ENCODE results near the gene MBP. TPM values are rescaled to one million over a fixed set of nuclear protein-coding genes. Genes with fewer than 3 reads are reported as not detected.

Gene MBP
- total RNA-seq, 1 experiment from 2014 or later = 0.24 TPM

GRCh38 chr18:77068321-77069312 lies 64.0 kb downstream of the MBP start:
- no peak for DNase-seq (ENCODE audit: low read depth)

DNA sequence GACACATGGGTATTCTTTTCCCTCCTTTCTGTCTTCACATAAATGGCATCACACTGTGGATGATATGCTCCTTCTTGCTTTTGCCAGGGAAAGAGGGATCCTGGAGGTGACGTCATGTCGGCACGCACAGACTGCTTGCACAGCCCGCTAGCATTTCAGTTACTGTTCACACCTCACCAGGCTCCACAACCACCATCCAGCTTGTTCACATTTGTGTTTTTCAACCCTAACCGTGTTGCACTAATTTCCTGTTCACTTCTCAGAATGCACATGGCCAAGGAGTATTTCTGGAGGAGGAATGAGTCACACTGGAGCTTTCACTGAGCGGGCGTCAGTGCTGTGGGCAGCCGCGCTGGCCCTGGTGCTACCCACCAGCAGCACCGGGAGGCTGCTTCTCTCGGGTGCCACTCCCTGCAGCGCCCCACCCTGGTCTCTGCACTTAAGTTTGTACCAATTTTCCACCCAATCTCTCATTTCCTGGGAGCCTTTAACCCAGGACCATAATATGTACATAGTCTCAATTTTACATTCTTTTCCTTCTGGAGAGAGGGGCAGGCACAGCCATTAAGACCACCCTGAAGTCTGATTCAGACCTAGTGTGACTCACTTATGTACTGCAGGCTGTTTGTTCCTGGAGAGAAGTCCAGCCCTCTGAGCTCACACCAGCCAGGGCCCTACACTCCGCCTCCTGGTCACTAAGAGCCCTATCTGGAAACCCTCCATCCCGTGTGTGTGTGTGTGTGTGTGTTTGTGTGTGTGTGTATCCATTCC lies 65.1 kb downstream of the MBP start:
- DNase-seq (ENCODE audit: low read depth) = peak; percentile 93

GRCh38 chr18:77066689-77067088 lies 65.9 kb downstream of the MBP start:
- no peak for DNase-seq (ENCODE audit: low read depth)

DNA sequence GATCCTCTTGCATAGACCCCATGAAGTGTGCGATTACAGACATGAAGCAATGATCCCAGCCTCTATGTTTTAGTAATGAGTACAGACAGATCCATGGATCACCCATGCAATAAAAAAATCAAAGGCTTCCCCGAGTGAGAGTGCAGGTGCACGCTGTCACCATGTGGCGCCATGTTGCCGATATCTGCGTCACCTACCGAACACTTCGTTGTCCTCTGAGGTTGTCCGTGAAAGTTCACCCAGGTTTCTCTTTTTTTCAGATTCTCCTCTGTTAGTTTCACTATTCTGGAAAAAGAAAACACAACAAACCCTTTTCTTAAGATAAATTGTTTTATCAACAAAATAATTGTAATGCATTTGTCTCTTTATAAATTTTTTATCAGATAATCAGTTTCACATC lies 66.5 kb downstream of the MBP start:
- DNase-seq (ENCODE audit: low read depth) = no peak

DNA sequence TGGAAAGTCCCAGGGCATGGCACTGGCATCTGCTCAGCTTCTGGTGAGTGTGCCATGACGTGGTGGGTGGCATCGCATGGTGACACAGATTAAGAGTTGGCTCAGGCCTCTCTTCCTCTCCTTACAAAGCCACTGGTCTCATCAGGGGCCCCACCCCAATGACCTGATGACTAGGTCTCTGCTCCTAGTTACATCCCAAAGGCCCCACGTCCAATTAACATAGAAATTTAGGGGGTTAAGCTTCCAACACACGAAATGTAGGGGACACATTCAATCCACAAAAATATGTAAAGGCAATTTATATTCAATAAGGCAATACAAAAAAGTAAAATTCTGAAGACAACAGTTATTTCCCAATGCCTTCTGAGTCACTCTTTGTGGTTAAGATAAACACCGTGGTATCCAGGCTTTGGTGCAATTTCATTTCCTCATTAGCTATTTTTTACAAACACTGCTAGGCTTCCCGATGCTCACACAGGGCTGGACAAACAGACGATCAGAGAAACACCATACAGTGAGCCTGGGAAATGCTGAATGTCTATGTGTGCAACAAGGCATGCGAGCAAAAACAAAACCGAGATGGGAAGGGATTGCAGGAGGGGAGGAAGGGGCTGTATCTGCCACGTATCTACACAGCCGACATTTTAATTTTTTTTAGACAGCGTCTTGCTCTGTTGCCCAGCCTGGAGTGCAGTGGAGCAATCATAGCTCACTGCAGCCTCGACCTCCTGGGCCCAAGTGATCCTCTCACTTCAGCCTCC lies 67.2 kb downstream of the MBP start:
- DNase-seq (ENCODE audit: low read depth) = peak; percentile 89

DNA sequence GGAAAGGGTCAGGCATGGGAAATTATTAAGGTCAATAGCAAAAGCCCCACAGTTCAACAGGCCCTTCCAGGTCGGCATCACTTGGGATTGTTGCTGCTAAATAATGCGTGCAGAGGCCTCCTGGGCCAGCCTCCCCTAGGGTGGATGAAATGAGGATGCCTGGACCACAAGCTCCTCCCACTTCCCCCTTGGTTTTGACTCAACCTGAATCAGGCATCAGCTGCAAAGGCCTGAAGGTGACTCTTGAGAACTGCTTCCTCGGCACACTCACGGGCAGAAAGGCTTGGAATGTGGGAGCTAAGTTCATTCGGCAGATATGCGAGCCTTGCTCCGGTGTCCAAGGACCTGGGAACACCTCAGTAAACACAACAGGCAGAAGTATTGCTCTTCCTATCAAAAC lies 69.3 kb downstream of the MBP start:
- peak; percentile 92 for DNase-seq (ENCODE audit: low read depth)

DNA sequence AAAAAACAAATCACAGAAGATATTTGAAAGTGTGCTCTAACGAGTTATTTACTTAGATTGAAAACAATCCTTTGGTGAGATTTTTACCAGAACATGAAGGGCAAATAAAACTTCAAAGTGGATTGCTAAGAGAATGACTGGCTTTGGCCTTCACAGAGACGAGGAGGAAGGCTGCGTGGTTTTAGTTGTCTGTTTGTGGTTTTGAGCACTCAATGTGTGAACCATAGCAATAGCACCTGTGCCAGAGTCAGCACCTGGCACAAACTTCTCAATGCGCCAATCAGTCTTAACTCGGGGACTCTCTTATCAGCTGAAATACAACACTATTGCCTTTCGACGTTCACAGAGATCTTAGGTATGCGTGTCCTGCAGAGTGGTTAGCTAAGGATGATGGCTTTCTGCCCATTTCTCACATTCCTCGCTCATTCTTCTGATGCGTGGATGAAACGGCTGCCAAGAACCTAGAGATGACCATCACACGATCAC lies 70.0 kb downstream of the MBP start:
- DNase-seq (ENCODE audit: low read depth) = no peak

GRCh38 chr18:77061946-77062517 lies 70.6 kb downstream of the MBP start:
- no peak for DNase-seq (ENCODE audit: low read depth)

DNA sequence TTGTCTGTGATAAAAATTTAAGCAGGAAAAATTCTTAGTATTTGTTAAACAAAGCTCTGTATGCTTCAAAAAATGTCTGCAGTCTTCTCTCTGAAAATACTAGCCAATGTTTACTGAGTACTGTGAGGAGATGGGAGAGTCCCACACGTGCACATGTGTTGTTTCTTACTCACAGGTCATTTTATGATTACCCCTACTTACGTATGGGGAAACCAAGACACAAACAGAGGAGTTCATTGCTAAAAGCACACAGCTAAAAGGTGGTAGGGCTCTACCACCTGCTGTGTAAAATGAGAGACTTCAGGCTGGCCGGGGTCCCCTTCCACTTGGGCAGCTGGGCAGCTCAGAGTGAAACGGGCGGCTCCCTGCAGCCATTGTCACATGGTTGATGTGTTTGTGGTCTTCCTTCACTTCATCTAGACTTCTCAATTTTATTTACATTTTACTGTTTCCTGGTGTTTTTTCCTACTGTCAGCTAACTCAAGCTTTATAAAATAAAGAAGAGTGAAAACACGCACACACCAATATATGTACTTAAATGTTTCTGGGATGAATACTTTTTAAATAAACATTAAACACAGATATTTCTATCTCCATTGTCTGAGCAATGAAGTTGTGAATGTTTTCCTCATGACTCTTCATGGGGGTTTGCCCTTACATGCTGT lies 71.2 kb downstream of the MBP start:
- no peak for DNase-seq (ENCODE audit: low read depth)

DNA sequence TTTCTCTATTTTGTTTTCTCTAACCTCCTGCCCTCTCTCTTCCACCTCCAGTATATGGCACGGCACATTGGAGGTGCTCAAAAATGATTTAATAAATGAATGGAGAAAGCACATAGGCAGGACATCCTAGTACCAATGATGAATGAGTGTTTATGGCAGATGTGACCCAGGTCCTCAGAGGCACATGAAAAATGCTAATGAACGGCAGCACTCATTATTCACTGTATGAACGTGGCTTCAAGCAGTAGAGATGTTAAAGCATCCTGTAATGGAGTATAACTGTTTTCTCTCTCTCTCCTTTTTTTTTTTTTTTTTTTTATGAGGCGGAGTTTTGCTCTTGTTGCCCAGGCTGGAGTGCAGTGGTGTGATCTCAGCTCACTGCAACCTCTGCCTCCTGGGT lies 72.4 kb downstream of the MBP start:
- no peak for DNase-seq (ENCODE audit: low read depth)

DNA sequence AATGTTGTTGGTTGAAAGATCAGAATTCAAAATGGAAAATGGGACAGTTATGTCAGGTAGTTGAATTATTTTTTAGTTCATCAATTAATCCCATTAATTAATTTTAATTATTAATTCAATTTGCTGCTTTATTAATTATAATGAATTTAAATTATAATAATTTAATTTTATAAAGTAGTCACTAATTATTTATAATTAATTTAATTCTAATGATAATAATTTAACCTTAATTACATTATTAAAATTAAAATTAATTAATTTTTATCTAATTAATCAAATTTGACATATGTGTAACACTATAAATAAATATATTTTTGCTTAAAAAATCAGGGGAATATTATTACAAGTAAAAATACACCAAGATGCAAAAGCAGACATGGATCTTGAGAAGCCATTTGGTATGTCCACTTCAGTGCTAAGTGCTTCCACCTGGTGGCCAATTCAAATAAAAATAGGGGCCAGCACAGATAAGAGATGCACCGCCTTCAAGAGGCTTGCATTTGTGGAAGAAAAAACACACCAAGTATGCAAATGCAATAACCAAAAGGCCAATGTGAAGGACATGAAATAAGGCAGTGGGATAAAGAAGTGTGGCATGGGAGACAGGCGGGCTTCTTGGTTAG lies 73.2 kb downstream of the MBP start:
- DNase-seq (ENCODE audit: low read depth) = peak; percentile 61

GRCh38 chr18:77058290-77058835 lies 74.2 kb downstream of the MBP start:
- DNase-seq (ENCODE audit: low read depth) = no peak

GRCh38 chr18:77057006-77057395 lies 75.6 kb downstream of the MBP start:
- no peak for DNase-seq (ENCODE audit: low read depth)

- no peak for DNase-seq (ENCODE audit: low read depth)
Observed at GRCh38 chr18:77056344-77057005, 76.1 kb downstream of the MBP start.

DNA sequence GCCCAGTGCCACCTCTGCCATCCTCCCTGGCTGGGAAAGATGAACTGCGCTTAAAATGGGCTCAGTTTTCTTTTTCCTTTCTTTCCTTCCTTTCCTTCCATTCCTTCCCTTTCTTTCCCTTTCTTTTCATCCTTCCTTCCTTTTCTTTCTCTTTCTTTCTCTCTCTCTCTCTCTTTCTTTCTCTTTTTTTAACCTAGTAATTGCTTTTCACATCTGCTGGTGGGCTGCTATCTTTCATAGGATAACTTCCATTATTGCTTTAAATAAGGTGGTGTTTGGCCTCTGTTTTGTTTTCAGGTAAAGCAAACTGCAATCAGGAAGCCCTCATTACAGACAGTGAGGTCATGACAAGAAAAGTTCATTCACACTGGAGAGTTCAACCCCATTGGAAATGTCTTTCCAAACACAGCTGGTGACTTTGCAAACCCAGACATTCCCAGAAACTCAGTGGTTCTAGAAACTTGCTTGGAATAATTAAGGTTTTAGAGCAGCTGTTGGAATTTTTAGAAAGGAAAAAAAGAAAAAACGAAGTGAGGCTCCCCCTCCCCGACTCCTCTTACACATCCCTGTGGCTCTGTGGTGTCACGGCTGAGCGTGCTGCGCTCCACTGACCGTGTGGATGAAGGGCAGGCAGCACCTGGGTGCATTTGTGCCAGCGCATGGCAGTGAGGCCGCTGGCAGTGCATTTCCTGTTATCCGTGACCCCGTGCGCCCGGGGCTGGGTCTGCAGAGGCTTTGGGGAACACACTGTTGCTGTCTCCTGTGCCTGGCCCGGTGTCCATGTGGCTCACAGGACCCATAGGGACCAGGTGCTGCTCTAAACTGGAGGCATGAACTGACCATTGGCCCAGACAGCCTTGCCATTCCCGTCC lies 76.9 kb downstream of the MBP start:
- DNase-seq (ENCODE audit: low read depth) = no peak

DNA sequence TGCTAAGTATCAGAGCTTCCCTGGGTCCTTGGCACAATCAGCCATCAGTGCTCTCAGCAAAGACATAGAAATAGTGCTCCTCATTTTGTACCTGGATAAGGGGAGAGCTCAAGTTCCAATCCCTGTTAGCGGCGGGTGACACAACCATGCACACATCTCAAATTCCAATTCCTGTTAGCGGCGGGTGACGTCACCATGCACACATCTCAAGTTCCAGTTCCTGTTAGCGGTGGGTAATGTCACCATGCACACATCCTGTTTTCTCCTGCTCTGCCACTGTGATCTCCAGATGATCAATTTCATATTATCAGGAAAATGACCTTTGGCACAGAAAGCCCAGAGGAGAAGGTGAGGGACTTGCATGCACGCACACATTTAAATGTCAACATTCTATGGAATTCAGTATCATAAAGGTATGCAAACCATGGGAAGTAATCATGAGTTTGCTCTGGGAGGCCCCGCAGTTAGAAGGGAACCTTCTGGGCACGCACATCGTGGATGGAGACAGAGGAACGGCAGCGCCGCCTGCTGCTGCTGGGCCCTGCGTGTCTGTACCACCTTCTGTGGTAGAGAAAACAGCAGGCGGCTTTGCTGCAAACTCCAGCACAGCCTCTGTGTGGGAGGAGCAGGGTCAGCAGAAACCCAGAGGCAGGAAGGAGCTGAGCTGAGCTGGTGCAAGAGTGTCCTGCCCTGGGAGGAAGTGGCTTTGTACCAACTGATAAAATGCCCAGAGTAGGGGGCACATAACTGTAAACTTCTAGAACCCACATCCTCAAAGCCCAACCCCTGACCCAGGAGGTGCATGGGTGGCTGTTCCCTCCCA lies 77.8 kb downstream of the MBP start:
- peak; percentile 96 for DNase-seq (ENCODE audit: low read depth)

DNA sequence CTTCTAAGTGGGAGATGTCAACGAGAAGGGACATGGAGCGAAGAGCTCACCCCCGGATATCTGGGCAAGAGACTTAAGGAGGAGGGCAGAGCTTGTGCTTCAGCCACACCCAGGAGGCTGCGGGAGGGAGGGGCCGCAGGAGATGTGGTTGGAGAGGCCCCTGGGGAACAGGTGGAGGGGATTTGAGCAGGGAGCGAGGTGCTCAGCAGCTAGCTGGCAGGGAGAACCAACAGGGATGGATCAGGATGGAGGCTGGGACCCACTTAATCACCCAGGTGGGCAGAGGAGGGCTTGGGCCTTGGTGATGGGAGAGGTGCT lies 78.3 kb downstream of the MBP start:
- DNase-seq (ENCODE audit: low read depth) = no peak

All from HT1080 (cell line).